HCT116 (cell line): ENCODE results near the gene SP140L. TPM values are rescaled to one million over a fixed set of nuclear protein-coding genes. Genes with fewer than 3 reads are reported as not detected.

Experiments
- ATAC-seq: fragments of 200-7000 bp; cut with Tn5 transposase; 2 replicates; pipeline ENCODE4 v1.9.1; 2020; ENCODE audit warnings: mild to moderate bottlenecking, moderate library complexity
- BruUV-seq: library from RNA; stranded (reverse); fragments of 400-500 nt; replicated peaks from 2 replicates; lab custom pipeline; 2021; lab: Mats Ljungman, UMichigan
- CTCF ChIA-PET: fragments of 300-600 bp; sonication (Branson Sonifier 250); formaldehyde crosslinking; loops from one replicate; lab custom pipeline; 2021; ENCODE audit warnings: antibody characterized with exemption; lab: Charles Lee
- POLR2A ChIA-PET: fragments of 300-600, 350-600 bp; sonication (Branson Sonifier 250); formaldehyde crosslinking; loops from one replicate; lab custom pipeline; 2021; ENCODE audit warnings: antibody characterized with exemption; lab: Charles Lee
- RAD21 ChIA-PET, 2 experiments: fragments of 300-600 bp; sonication (Branson Sonifier 250); formaldehyde crosslinking; loops; one replicate each; lab custom pipeline; 2023; ENCODE audit warnings: low total read pairs in 2 of 2; ENCODE audit not compliant: uncharacterized antibody in 2 of 2, unreplicated experiment in 2 of 2, low non-redundant PET in 1 of 2; lab: Charles Lee
- DNase-seq: peaks from one replicate; pipeline ENCODE4 v3.0.0-alpha.2; 2010; ENCODE audit warnings: low read depth, low spot score
- H2AFZ ChIP-seq: fragments of 200-600 bp; shearing (Covaris generic), sonication (generic); 2 replicates; pipeline ENCODE4 v1.6.1; 2017; ENCODE audit warnings: low read depth, mixed run types, mixed read lengths, antibody characterized with exemption, low read length; ENCODE audit not compliant: poor library complexity, severe bottlenecking
- H3K27ac ChIP-seq: 2 replicates; pipeline ENCODE4 v1.5.1; 2012; ENCODE audit warnings: low read depth, low read length
- H3K27me3 ChIP-seq: fragments of 200-600 bp; sonication (generic); 2 replicates; pipeline ENCODE4 v1.6.1; 2016; ENCODE audit warnings: mixed run types, low read length, mixed read lengths; ENCODE audit not compliant: insufficient read depth
- H3K36me3 ChIP-seq, 2 experiments: fragments of 200-500 bp in 1 of 2; fragments of 200-600 bp in 1 of 2; sonication (Bioruptor generic) in 1 of 2; sonication (generic) in 1 of 2; 2 replicates each; pipeline versions ENCODE4 v1.5.1 to v1.6.1; 2014 to 2016; ENCODE audit warnings: low read length in 2 of 2, inconsistent platforms in 1 of 2, mixed read lengths in 1 of 2, mixed run types in 1 of 2; ENCODE audit not compliant: insufficient read depth in 2 of 2, control insufficient read depth in 1 of 2
- H3K4me1 ChIP-seq, 2 experiments: fragments of 200-600 bp in 1 of 2; sonication (generic) in 1 of 2; 2 replicates each; pipeline versions ENCODE4 v1.5.1 to v1.6.1; 2012 to 2017; ENCODE audit warnings: low read length in 2 of 2, inconsistent platforms in 1 of 2, mild to moderate bottlenecking in 1 of 2, mixed read lengths in 1 of 2, mixed run types in 1 of 2, moderate library complexity in 1 of 2; ENCODE audit not compliant: insufficient read depth in 2 of 2, control insufficient read depth in 1 of 2
- H3K4me2 ChIP-seq: fragments of 200-600 bp; sonication (generic); 2 replicates; pipeline ENCODE4 v1.6.1; 2017; ENCODE audit warnings: mixed run types, low read length, mixed read lengths
- H3K4me3 ChIP-seq, 2 experiments: fragments of 200-600 bp in 1 of 2; sonication (generic) in 1 of 2; replicated peaks in 1 of 2; 2 replicates each; pipeline ENCODE4 v1.5.1; 2011 to 2016; ENCODE audit warnings: low read length in 2 of 2, control low read depth in 1 of 2, low read depth in 1 of 2, mild to moderate bottlenecking in 1 of 2, mixed read lengths in 1 of 2, mixed run types in 1 of 2
- H3K79me2 ChIP-seq: fragments of 200-600 bp; sonication (generic); 2 replicates; pipeline ENCODE4 v1.6.1; 2017; ENCODE audit warnings: mild to moderate bottlenecking, mixed run types, low read length, moderate library complexity, mixed read lengths; ENCODE audit not compliant: insufficient read depth
- H3K9ac ChIP-seq: fragments of 200-600 bp; sonication (generic); 2 replicates; pipeline ENCODE4 v1.6.1; 2016; ENCODE audit warnings: low read length, mixed read lengths
- H3K9me2 ChIP-seq: fragments of 200-600 bp; sonication (generic), shearing (Covaris generic); 2 replicates; pipeline ENCODE4 v1.6.1; 2017; ENCODE audit warnings: mixed run types, mild to moderate bottlenecking, moderate library complexity; ENCODE audit not compliant: insufficient read depth
- H3K9me3 ChIP-seq, 2 experiments: fragments of 200-500 bp in 1 of 2; fragments of 200-600 bp in 1 of 2; sonication (Bioruptor generic) in 1 of 2; sonication (generic) in 1 of 2; 2 replicates each; pipeline ENCODE4 v1.6.1; 2014 to 2017; ENCODE audit warnings: low read length in 2 of 2, mixed read lengths in 2 of 2, inconsistent platforms in 1 of 2, low read depth in 1 of 2, mild to moderate bottlenecking in 1 of 2, mixed run types in 1 of 2, moderate library complexity in 1 of 2; ENCODE audit not compliant: control insufficient read depth in 1 of 2, insufficient read depth in 1 of 2
- H4K20me1 ChIP-seq: fragments of 200-600 bp; sonication (generic), shearing (Covaris generic); 2 replicates; pipeline ENCODE4 v1.6.1; 2017; ENCODE audit warnings: mixed run types, mild to moderate bottlenecking, moderate library complexity; ENCODE audit not compliant: insufficient read depth
- ATF3 ChIP-seq: IDR thresholded peaks from 2 replicates; pipeline ENCODE4 v1.6.1; 2012
- CBX3 ChIP-seq: IDR thresholded peaks from 2 replicates; pipeline ENCODE4 v1.6.1; 2012; ENCODE audit warnings: low read depth
- CTCF ChIP-seq, 3 experiments: fragments of 200-600 bp in 1 of 3; sonication (generic) in 1 of 3; IDR thresholded peaks in 2 of 3; conservative IDR thresholded peaks in 1 of 3; 2 replicates each; pipeline ENCODE4 v1.5.1; 2012 to 2017; ENCODE audit warnings: low read depth in 2 of 3, low read length in 2 of 3, antibody characterized with exemption in 1 of 3, borderline replicate concordance in 1 of 3, control low read depth in 1 of 3, mild to moderate bottlenecking in 1 of 3, mixed read lengths in 1 of 3, mixed run types in 1 of 3, moderate library complexity in 1 of 3; ENCODE audit not compliant: insufficient read depth in 1 of 3
- FOSL1 ChIP-seq: IDR thresholded peaks from 2 replicates; pipeline ENCODE4 v1.6.1; 2012; ENCODE audit warnings: low read depth
- JUND ChIP-seq: IDR thresholded peaks from 2 replicates; pipeline ENCODE4 v1.6.1; 2012
- RAD21 ChIP-seq: IDR thresholded peaks from 2 replicates; pipeline ENCODE4 v1.6.1; 2012; ENCODE audit warnings: low read depth, mild to moderate bottlenecking
- SIN3A ChIP-seq: IDR thresholded peaks from 2 replicates; pipeline ENCODE4 v1.6.1; 2012; ENCODE audit warnings: low read depth
- SRF ChIP-seq: IDR thresholded peaks from 2 replicates; pipeline ENCODE4 v1.6.1; 2012; ENCODE audit warnings: low read depth
- TCF7L2 ChIP-seq: IDR thresholded peaks from 2 replicates; pipeline ENCODE4 v1.7.0; 2011; ENCODE audit warnings: borderline replicate concordance, inconsistent platforms; ENCODE audit not compliant: insufficient read depth, insufficient read length; ENCODE audit errors: extremely low read depth
- YY1 ChIP-seq: IDR thresholded peaks from 2 replicates; pipeline ENCODE4 v1.6.1; 2011; ENCODE audit warnings: low read length, low read depth, moderate library complexity, mild to moderate bottlenecking; ENCODE audit not compliant: insufficient replicate concordance; ENCODE audit errors: extremely low read depth
- ZBTB33 ChIP-seq: IDR thresholded peaks from 2 replicates; pipeline ENCODE4 v1.6.1; 2011; ENCODE audit warnings: mild to moderate bottlenecking, low read length, moderate library complexity; ENCODE audit not compliant: insufficient replicate concordance; ENCODE audit errors: extremely low read depth
- ZFX ChIP-seq: fragments of 450-650 bp; IDR thresholded peaks from 2 replicates; pipeline ENCODE4 v1.6.1; 2017
- ZNF274 ChIP-seq: fragments of 200-500 bp; sonication (Bioruptor generic); IDR thresholded peaks from 2 replicates; pipeline ENCODE4 v1.6.1; 2014; ENCODE audit warnings: mild to moderate bottlenecking, low read depth, low read length, inconsistent platforms
- intact Hi-C: fragments of 100-400 bp; cut with micrococcal nuclease; formaldehyde crosslinking; loops from 2 replicates; pipeline ENCODE4 v1.10.0; 2022
- total RNA-seq: library from RNA; stranded (reverse); gene quantifications from one replicate; pipeline ENCODE4 v1.2.1, GENCODE V29; 2021; ENCODE audit not compliant: unreplicated experiment

Gene SP140L
- total RNA-seq, 1 experiment from 2014 or later = 28.9 TPM

GRCh38 chr2:230348787-230349186 lies 21.8 kb downstream of the SP140L start:
- H3K79me2 ChIP-seq = peaks cover 71% of the 10 kb centered on the region
- no peaks in the 10 kb centered on the region for H3K27me3 ChIP-seq
- no peak overlapping the region for H3K9ac ChIP-seq
- peaks cover 0 to 13% of the 10 kb centered on the region in 2 experiments; a peak in 2 of 4 replicates for H3K4me1 ChIP-seq
- H3K4me2 ChIP-seq = no peak overlapping the region
- no peak for DNase-seq
- no peaks in the 10 kb centered on the region for H4K20me1 ChIP-seq
- TF ChIP-seq ZBTB33 (no peak), FOSL1 (no peak), ZFX (no peak), YY1 (no peak), RAD21 (no peak), TCF7L2 (no peak), SIN3A (no peak)
- ChIA-PET POLR2A (no interaction called here), CTCF (no interaction called here), RAD21 (no interaction called here)
- ATAC-seq = no peak
- H2AFZ ChIP-seq = no peak overlapping the region
- BruUV-seq = no TSS peak
- intact Hi-C loops = no loop called here
- peaks cover 0 to 4% of the 10 kb centered on the region in 2 experiments; a peak in 2 of 4 replicates for H3K36me3 ChIP-seq
- no peaks in the 10 kb centered on the region for H3K9me2 ChIP-seq
- no peak overlapping the region for H3K4me3 ChIP-seq
- H3K27ac ChIP-seq = no peak overlapping the region
- H3K9me3 ChIP-seq = no peaks in the 10 kb centered on the region

- H3K9me2 ChIP-seq = no peaks in the 10 kb centered on the region
- H3K4me1 ChIP-seq = no peaks in the 10 kb centered on the region
- no peak for ATAC-seq
- CTCF ChIA-PET = no interaction called here
- H3K9ac ChIP-seq = no peak overlapping the region
- no peak for DNase-seq
- peaks cover 0 to 9% of the 10 kb centered on the region in 2 experiments; a peak in 1 of 4 replicates for H3K36me3 ChIP-seq
- peaks cover 10% of the 10 kb centered on the region for H3K79me2 ChIP-seq
- RAD21 ChIA-PET = no interaction called here
- intact Hi-C loops = no loop called here
- no TSS peak for BruUV-seq
- no peak overlapping the region for H3K4me2 ChIP-seq
- H3K27ac ChIP-seq = no peak overlapping the region
- H2AFZ ChIP-seq = no peak overlapping the region
- H3K27me3 ChIP-seq = no peaks in the 10 kb centered on the region
- H3K4me3 ChIP-seq = no peak overlapping the region
- H4K20me1 ChIP-seq = no peaks in the 10 kb centered on the region
- POLR2A ChIA-PET = no interaction called here
- H3K9me3 ChIP-seq = no peaks in the 10 kb centered on the region
- no peak for TF ChIP-seq SRF
- TF ChIP-seq ATF3 = no peak
- no peak for TF ChIP-seq JUND
- no peak for TF ChIP-seq CBX3
- no peak for TF ChIP-seq ZNF274
- TF ChIP-seq CTCF (IDR thresholded peaks at IDR 0.05 in 2 of 3, conservative IDR thresholded peaks at IDR 0.05 in 1 of 3; ENCODE audit: borderline replicate concordance in 1 of 3, insufficient read depth in 1 of 3, low read depth in 2 of 3, low read length in 2 of 3) = no peak
Observed at GRCh38 chr2:230356084-230356483, 29.1 kb downstream of the SP140L start.
